Fibroblast of skin of scalp (primary cell): Measurements from ENCODE around the gene CCDC80. TPM values are rescaled to one million over a fixed set of nuclear protein-coding genes. Genes with fewer than 3 reads are reported as not detected.
A peak's percentile ranks its signal among the peaks of the same experiment; 100 is the strongest.

ENCODE experiments used
- DNase-seq: peaks from one replicate; pipeline ENCODE4 v3.0.0-alpha.2; 2013
- polyA plus RNA-seq, 2 experiments: library from polyadenylated mRNA; unstranded; fragments of 120-200 nt; gene quantifications; one replicate each; pipeline ENCODE4 v1.2.1, GENCODE V29; 2013; ENCODE audit not compliant: insufficient read length in 2 of 2

Gene CCDC80, protein sequence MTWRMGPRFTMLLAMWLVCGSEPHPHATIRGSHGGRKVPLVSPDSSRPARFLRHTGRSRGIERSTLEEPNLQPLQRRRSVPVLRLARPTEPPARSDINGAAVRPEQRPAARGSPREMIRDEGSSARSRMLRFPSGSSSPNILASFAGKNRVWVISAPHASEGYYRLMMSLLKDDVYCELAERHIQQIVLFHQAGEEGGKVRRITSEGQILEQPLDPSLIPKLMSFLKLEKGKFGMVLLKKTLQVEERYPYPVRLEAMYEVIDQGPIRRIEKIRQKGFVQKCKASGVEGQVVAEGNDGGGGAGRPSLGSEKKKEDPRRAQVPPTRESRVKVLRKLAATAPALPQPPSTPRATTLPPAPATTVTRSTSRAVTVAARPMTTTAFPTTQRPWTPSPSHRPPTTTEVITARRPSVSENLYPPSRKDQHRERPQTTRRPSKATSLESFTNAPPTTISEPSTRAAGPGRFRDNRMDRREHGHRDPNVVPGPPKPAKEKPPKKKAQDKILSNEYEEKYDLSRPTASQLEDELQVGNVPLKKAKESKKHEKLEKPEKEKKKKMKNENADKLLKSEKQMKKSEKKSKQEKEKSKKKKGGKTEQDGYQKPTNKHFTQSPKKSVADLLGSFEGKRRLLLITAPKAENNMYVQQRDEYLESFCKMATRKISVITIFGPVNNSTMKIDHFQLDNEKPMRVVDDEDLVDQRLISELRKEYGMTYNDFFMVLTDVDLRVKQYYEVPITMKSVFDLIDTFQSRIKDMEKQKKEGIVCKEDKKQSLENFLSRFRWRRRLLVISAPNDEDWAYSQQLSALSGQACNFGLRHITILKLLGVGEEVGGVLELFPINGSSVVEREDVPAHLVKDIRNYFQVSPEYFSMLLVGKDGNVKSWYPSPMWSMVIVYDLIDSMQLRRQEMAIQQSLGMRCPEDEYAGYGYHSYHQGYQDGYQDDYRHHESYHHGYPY
- polyA plus RNA-seq (2013, experiment 1 of 2; ENCODE audit: insufficient read length): 2,669 TPM
- polyA plus RNA-seq (2013, experiment 2 of 2; ENCODE audit: insufficient read length): 3,058 TPM

DNA sequence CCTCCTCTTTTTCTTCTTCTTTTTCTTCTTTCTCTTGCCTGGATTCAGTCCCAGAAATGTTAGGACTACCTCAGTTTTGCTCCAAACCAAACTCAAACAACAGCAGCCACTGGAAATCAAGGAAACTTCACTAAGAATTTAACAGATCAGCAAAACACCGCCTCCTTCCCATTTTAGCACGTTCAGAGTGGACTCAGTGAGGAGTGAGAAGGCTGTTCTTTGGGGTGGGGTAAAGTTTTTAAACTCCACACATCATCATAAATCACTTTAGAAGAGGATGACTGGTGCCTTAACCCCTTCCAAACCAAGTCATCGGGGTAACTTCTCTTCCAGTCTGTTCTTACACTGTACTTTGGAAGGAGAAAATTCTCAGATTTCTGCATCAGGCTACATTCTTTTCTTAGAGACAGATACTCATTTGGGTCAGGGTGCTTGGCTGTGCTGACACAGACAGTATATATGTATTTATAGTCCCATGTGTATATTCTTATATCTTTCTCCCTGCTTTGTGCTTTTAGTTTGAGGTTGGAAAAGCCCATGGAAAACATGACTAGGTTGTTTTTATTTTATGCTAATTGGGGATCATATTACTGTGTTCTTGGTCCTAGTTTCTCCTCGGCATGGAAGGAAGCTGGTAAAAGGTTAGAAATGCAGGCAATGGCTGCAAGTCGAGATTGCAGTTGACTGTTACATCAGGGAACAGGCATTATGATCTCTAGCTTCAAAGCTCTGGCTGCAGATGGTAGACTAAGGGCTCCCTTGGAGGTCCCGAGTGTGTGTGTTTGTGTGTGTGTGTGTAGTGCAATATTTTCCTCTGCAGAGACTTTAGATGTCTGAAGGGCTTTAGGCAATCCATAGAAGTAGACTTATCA lies at the start of gene CCDC80:
Gene CCDC80, minus strand, starts transcription at position 214 of the 872 bp plus-strand sequence. CDS start 1,238 bp downstream, outside the sequence.
- DNase-seq: peak; percentile 93

DNA sequence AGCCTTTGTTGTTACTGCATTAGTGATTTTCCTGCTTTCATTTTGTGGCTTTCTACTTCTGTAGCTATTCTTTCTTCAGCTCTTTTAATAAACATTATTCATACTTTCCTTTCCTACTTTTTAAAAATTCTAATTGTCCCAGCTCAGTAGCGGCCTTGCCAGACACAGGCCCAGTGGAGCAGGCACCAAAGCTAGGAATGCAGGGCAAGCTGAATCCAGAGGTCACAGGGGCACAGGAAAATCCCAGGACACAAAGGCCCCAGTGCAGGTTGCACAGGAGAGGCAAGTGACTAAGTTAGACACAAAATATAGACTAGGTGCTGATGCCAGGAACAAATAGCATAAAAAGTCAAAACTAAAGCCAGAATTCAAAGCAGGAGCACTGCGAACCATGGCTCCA lies 49.0 kb upstream of the CCDC80 start:
- no peak for DNase-seq

DNA sequence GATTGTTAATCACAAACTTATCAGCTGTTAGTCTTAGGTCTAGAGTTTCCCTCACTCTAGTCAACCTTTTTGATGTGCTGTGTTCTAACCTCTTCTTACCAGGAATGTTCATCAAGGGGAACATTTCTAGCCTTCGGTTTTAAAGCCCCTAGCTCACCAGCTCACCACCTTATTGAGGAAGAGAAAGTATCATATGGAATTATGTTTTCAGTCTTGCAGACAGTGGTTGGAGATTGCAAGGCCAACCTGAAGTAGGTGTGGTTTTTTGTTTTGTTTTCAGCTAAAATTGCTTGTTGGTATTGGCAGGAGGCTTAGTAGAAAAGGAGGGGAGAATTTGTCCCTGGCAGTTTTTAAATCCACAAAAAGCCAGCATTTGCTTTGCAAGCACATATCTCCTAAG lies 48.4 kb upstream of the CCDC80 start:
- DNase-seq: no peak

DNA sequence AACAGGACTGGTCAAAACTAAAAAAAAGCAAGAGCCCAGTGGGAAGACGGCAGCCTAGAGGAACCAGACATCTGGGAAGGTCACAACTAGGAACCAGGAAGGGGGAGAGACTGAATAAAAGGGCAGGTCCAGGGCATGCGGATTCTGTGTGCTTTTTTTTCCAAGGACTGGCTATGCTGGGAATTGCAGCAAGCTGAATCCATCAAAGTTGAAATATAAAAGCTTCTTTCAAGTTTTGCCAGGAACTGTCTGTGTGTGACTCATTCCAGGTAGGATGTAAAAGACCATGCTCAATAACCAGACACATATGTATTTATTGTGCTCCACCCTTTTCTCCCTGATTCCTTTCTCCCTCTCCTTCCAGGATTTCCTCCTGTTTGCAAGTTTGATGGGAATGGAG lies 47.9 kb upstream of the CCDC80 start:
- DNase-seq: no peak

DNA sequence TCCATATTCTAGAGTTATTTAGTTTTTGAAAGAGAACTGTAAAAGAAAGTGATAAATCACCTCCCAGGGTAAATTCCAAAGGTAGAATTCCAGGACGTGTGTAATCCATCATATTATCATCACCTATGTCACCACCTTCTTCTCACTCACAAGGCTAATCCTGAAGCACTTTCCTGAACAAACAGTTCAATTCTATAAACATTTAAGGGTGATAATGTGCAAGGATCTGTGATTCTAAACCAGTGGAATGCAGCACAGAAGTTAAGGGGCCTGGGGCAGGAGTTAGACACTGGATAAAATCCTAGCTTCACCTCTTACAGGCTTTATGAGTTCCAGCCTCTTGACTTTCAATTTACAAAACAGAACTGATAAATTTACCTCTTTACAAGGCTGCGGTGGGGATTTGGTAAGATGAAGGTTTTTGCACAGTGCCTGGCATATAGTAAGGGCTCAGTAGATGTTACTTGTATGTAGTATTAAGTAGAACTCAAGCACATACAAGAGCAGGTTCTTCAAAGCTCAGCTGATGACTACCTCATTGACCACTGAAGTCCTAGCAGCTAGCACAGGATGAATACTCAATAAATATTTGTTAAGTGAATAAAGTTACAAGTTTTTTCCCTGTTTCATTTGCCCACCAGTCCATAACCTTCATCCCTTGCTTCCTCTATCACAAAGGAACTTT lies 47.3 kb upstream of the CCDC80 start:
- DNase-seq: peak; percentile 72

DNA sequence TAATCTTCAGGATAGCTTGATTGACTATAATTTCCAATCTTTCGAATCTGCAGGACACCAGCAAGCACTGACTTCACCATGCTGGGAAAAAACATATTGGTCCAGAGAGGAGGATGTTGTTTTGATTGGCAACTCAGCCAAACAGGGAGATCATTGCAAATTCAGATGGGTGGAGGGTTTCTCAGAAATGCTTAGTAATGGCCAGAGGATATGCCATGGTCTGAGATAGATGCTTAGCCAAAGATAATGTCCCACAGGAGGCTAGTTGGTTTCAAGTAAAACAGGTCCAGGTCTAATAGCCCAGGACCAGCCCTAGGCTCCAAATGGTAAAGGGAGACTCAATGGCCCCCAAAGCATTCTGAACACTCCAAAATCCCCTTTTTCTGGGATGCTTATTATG lies 46.7 kb upstream of the CCDC80 start:
- DNase-seq: peak; percentile 81

DNA sequence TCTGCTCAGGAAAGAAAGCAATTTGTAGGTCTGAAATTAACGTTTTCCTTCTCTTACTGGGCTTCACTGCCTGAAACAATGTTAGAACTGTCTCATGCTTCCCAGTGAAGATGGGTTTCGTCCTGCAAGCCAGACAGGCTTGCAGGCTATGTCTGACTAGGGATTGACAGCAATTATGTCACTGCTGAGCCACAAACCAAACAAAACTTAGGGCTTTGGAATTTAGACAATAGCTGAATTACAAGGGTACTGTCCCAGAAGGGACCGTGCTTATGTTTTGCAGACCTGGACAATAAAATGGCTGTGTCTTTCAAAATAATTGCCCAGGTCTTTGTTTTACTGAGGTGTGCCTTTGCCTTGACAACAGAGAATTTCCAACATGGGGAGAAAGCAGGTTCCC lies 46.3 kb upstream of the CCDC80 start:
- DNase-seq: peak; percentile 71

DNA sequence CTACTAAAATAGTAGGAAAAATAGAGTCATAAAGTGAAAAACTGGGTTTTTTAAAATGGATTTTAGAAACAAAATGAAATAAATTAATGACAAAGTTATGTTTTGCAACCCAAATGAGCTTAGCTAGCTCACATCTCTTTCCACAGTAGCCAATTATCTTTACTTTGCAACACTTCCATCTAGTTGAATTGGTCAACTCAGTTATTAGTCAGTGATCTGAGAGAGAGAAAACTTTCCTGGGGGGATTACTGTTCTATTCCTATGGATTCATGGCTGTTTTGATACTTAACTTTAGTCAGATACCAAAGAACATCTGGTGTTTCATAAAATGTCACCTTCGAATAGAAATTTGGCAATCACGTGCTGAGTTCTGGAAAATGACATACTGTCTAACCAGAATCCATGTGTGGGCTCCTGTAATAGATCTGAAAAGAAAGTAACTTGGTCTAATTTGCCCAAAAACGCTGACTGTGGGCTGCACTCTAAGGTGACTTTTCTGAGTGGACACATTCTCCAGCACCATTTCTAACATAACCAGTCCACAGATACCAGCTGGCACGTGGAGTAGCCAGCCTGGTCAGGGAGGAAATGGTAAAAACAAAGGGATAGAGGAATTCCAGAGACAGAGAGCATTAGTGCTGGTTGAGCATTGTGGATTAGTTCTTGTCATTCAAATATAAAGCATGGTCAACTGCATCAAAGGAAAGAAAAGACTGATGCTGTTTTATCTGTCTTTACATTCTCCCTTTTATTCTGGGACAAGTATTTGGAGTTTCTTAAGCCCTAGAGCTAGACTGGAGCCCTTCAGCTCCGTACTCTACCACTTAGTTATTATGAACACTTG lies 45.2 kb upstream of the CCDC80 start:
- no peak for DNase-seq

DNA sequence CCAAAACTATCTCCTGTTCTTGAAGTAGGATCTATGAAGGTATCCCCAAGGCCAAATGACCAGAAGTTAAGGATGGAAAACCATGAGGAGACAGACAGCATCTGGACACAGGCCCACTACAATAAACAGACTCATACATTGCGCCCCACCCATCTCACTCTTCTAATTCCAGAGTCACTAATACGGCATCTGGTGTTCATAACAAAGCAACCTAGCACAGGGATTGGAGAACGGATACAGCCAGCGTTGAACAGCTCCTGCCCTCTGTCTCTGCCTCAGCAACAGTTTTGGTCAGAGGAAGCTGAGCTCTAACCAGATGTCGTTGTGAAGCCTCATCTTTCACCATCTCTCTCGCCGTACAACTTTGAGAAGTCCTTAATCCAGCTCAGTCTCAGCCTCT lies 44.5 kb upstream of the CCDC80 start:
- DNase-seq: peak; percentile 95

DNA sequence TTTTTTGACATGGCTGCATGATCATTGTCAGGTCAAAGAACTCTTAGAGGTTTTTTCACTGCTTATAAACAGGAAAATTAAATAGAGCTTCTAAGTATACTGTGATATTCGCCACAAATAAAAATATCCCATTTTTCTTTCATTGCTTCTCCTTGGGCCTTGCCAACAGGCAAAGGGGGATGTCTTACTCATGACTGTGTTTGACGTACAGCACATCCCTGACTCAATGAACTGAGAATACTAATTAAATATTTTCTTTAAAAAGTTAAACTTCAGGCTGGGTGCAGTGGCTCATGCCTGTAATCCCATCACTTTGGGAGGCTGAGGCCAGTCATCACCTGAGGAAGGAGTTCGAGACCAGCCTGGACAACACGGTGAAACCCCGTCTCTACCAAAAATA lies 41.4 kb upstream of the CCDC80 start:
- no peak for DNase-seq

DNA sequence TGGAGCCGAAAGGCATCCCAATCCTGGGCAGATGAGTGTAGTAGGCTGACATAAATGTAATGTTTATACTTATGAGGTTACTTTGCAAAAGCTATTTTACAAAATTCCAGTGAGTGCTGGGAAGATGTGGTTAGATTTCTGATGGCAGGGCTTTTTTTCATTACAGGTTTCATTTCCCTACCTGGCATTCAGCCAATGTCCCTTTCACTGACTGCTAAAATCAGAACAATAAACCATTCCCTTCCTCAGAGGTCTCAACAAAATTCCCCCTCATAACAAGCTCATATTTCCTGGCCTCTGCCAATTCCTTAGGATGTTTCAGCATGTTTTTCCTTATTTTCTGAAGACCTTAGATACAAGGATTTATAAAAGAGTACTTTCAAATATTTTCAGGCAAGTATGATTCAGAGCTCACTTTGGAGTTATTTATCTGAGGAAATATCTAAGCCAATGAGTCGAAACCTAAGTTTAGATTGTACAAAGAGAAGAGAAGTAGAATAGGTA lies 40.9 kb upstream of the CCDC80 start:
- peak; percentile 96 for DNase-seq

DNA sequence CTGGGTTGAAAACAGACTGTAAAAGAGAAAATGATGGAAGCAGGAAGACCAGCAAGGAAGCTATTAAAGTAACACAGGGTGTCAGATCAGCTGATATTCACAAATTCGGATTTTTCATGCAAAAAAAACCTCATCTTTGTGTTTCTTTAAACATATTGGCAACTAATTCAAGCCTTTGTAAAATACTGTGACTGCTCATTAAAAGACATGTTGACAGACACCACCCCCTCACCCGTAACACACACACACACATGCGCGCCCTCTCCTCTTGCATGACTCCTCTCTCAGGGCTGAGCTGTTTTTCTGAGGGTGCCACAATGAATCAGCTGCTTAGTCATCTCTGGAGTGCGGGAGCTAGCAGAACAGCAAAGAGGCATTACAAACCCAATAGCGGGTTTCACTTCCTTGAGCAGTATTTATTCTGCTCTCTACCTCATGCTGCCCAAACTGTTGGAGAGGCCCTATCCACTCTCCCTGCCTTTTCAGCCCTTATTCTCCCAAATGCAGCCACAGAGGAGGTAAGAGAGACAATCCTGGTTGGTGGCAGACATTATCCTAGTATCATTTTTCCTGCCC lies 35.8 kb upstream of the CCDC80 start:
- DNase-seq: peak; percentile 99

DNA sequence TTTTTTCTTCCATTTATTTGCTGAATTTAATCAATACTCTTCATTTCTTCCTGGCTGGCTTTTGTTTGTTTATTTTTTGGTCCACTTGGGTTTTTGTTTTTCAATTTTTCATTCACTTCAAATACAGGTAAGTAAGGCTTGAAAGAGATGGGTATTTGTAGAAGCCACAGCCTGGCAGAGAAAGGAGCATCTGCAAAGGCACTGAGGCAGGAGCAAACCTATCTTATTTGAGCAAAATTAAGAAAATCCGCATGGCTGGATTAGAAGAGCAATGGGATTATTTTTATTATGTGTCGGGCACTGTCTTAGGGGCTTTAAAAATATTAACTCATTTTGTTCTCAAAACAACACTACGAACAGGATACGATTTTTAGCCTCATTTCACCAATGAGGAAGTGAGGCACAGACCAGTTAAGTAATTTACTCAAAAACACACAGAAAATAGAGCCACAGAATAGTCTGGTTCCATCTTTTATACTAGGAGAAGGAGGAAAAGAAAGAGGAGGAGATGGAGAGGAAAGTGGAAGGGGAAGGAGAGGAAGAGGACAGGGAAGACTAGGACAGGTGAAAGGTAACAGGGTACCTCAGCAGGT lies 35.1 kb upstream of the CCDC80 start:
- no peak for DNase-seq

DNA sequence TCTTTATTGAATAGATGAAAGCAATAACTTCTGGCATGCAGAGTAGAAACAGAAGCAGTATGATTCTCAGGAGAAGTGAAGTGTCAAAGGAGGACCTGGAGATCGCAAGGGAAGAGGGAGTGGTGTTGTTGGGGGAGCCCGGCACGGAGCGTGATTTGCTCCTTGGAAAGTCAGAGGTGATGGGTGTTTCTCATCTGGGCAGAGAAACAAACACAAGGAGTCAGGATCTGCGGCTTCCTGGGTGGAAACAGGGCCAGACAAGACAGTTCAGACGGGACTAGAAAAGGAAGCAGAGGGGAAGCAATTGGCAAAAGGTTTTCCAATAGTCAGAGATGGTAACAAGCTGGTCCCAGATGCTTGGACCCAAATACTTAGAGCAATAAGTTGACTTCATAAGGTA lies 34.4 kb upstream of the CCDC80 start:
- DNase-seq: no peak

DNA sequence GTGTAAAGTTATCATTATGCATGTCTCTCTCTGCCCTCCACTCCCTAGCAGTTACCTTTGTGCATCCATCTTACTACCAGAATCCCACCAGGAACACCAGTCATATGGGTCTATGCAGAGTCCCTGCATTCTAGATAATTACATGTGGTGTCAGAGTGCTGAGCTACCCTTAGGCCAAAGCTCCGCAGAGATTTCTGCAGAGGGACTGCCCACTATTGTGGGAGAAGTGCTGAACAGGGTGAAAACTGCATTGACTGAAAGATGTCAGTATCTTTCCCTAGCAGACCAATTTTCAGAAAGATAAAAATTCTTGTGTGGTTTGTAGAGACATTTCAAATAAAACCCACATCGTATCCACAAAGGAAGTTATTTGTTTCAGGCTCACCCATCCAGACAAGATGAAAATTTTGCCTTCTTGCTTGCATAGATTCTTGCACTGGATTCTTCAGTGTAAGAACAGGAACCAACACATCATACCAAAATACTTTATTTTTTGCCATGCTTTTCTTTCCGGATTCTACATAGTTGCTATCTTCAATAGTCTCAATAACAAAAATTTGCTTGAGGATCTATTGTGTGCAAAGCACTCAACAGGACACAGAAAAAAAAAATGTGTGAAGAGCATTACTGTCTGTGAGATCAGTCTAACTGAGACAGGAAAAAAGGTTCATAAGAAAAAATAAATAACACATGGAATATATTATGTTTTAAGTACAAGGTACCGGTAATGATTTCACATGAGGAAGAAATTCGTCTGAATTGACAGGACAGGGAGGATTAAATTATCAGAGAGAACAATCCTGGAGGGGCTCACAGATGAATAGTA lies 32.0 kb upstream of the CCDC80 start:
- DNase-seq: peak; percentile 32

DNA sequence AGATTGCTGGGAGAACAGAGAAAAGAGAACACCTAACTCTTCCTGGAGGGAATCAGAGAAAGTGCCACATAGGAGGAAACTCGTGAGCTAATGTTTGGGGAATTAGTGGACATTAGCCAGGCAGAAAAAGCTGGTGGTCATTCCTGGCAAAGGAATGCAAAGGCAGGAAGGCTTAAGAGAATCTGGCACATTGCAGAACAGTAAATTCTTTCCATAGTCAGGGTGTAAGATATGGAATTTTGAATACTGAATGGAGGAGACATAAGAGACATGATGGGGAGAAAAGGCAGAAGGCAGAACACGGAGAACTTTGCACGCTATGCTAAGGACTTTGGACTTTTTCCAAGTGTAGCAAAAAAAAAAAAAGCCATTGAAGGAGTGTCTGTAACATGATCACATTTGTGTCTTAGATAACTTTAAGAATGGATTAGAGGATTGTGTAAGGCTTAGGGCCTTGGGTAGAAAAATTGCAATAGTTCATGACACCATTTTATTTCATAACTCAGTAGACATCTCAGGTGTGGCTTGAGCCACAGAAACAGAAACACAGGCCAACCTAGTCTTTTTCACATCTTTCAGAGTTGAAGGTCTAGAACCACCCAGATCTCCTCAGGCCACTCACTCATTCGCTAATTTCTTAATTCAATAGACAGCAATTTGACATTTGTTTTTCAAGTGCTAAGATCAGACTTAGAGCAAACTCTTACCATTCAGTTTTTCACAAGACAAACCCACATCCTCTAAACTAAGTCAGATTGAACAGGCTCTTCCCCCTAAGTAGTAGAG lies 31.2 kb upstream of the CCDC80 start:
- DNase-seq: peak; percentile 99

DNA sequence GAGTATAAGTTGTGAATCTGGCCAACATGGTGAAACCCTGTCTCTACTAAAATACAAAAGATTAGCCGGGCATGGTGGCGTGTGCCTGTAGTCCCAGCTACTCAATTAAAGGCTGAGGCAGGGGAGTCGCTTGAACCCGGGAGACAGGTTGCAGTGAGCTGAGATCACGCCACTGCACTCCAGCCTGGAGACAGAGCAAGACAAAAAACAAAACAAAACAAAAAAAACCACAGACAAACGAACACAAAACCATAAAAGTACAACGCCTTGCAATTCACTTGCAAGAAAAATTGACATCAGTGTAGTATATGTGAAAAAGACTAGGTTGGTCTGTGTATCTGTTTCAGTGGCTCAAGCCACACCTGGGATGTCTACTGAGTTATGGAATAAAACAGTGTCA lies 29.9 kb upstream of the CCDC80 start:
- no peak for DNase-seq

DNA sequence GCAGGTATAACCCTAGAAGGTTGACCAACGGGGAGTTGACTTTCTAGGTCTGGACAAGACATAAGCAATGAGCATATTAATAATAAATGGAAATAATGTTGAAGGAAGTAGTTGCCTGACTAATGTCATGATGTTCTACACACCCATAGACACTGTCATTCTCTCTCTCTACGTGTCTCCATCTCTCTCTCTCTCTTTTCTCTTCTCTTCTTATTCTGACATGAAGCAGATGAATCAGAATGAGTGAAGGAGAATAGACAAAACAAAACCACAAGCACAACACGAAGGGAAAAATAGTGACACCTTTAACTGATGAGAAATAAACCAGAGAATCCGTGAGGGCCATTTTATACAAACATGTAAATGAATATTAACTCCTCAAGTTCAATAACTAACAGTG lies 26.7 kb upstream of the CCDC80 start:
- no peak for DNase-seq
